Endothelial cell (in vitro differentiated cells): ENCODE results near the gene NECTIN1. TPM values are rescaled to one million over a fixed set of nuclear protein-coding genes. Genes with fewer than 3 reads are reported as not detected.

Experiments used
- DNase-seq: peaks from one replicate; pipeline ENCODE4 v3.0.0; 2021; ENCODE audit warnings: low spot score
- H3K27ac Mint-ChIP-seq: one replicate; pipeline ENCODE4 v1.8.0; 2021; ENCODE audit warnings: mixed read lengths, inconsistent platforms; ENCODE audit not compliant: unreplicated experiment
- H3K27me3 Mint-ChIP-seq: one replicate; pipeline ENCODE4 v1.8.0; 2021; ENCODE audit warnings: mild to moderate bottlenecking, moderate library complexity, mixed read lengths, inconsistent platforms; ENCODE audit not compliant: unreplicated experiment
- H3K36me3 Mint-ChIP-seq: one replicate; pipeline ENCODE4 v1.8.0; 2021; ENCODE audit warnings: mild to moderate bottlenecking, low read depth, mixed read lengths, inconsistent platforms; ENCODE audit not compliant: unreplicated experiment
- H3K4me1 Mint-ChIP-seq: one replicate; pipeline ENCODE4 v1.8.0; 2021; ENCODE audit warnings: mild to moderate bottlenecking, mixed read lengths, inconsistent platforms; ENCODE audit not compliant: unreplicated experiment
- H3K4me3 Mint-ChIP-seq: one replicate; pipeline ENCODE4 v1.8.0; 2021; ENCODE audit warnings: mild to moderate bottlenecking, mixed read lengths, inconsistent platforms; ENCODE audit not compliant: unreplicated experiment
- H3K9me3 Mint-ChIP-seq: one replicate; pipeline ENCODE4 v1.8.0; 2021; ENCODE audit warnings: mixed read lengths, inconsistent platforms; ENCODE audit not compliant: unreplicated experiment
- total RNA-seq: library from RNA; stranded (reverse); fragmentation: NEBNext Ultra II Directional; extraction: Animal tissue kit (Norgen Biotek cat#: 25700); gene quantifications from one replicate; pipeline ENCODE4 v1.2.1, GENCODE V29; 2021; ENCODE audit not compliant: unreplicated experiment
- TF ChIP-seq, protein P1 (sequence below): fragments of 200-600 bp; sonication (generic); IDR thresholded peaks from one replicate; pipeline ENCODE4 v1.5.0; 2021; ENCODE audit warnings: antibody characterized with exemption; ENCODE audit not compliant: unreplicated experiment

NECTIN1 gene
- total RNA-seq, 1 donor from 2014 or later, result 17.9 TPM

DNA sequence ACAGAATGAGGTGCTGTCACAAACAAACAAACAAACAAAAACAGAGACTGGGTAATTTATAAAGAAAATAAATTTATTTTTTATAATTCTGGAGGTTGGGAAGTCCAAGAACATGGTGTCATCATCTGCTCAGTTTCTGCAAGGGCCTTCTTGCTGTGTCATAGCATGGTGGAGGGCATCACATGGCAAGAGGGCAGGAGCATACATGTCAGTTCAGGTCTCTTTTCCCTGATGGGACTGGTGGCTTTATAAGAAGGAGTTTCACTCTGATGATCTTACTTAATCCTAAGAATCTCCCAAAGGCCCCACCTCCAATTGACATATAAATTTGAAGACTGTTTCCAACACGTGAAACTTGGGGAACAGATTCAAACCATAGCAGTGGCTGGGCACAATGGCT, 135.7 kb downstream of the NECTIN1 start:
- Mint-ChIP-seq H3K36me3 (no peaks in the 10 kb centered on the region), H3K4me1 (peaks cover 4% of the 10 kb centered on the region), H3K9me3 (no peaks in the 10 kb centered on the region), H3K4me3 (no peak overlapping the region), H3K27me3 (peaks cover 8% of the 10 kb centered on the region), H3K27ac (no peak overlapping the region)
- TF ChIP-seq, protein P1, sequence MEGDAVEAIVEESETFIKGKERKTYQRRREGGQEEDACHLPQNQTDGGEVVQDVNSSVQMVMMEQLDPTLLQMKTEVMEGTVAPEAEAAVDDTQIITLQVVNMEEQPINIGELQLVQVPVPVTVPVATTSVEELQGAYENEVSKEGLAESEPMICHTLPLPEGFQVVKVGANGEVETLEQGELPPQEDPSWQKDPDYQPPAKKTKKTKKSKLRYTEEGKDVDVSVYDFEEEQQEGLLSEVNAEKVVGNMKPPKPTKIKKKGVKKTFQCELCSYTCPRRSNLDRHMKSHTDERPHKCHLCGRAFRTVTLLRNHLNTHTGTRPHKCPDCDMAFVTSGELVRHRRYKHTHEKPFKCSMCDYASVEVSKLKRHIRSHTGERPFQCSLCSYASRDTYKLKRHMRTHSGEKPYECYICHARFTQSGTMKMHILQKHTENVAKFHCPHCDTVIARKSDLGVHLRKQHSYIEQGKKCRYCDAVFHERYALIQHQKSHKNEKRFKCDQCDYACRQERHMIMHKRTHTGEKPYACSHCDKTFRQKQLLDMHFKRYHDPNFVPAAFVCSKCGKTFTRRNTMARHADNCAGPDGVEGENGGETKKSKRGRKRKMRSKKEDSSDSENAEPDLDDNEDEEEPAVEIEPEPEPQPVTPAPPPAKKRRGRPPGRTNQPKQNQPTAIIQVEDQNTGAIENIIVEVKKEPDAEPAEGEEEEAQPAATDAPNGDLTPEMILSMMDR, result no peak
- DNase-seq, result no peak

GRCh38 chr11:119592642-119593041, 136.4 kb downstream of the NECTIN1 start:
- Mint-ChIP-seq H3K27me3 (peaks cover 4% of the 10 kb centered on the region), H3K36me3 (no peaks in the 10 kb centered on the region), H3K4me3 (no peak overlapping the region), H3K27ac (no peak overlapping the region), H3K9me3 (no peaks in the 10 kb centered on the region), H3K4me1 (peaks cover 4% of the 10 kb centered on the region)
- TF ChIP-seq, protein P1, result no peak
- DNase-seq, result no peak

- no peak overlapping the region for H3K27ac Mint-ChIP-seq
- H3K4me3 Mint-ChIP-seq, result no peak overlapping the region
- TF ChIP-seq, protein P1, result no peak
- no peaks in the 10 kb centered on the region for H3K36me3 Mint-ChIP-seq
- H3K9me3 Mint-ChIP-seq, result no peaks in the 10 kb centered on the region
- H3K4me1 Mint-ChIP-seq, result peaks cover 4% of the 10 kb centered on the region
- DNase-seq, result no peak
- peaks cover 3% of the 10 kb centered on the region for H3K27me3 Mint-ChIP-seq
These were observed 137.1 kb downstream of the NECTIN1 start for GRCh38 chr11:119591836-119592310.

- Mint-ChIP-seq H3K27me3 (peaks cover 3% of the 10 kb centered on the region), H3K27ac (no peak overlapping the region), H3K4me1 (peaks cover 4% of the 10 kb centered on the region), H3K9me3 (no peaks in the 10 kb centered on the region), H3K4me3 (no peak overlapping the region), H3K36me3 (no peaks in the 10 kb centered on the region)
- DNase-seq, result no peak
- TF ChIP-seq, protein P1, result no peak
These were observed 138.2 kb downstream of the NECTIN1 start for GRCh38 chr11:119590651-119591351.

GRCh38 chr11:119589001-119589400, 140.0 kb downstream of the NECTIN1 start:
- TF ChIP-seq, protein P1, result no peak
- peaks cover 4% of the 10 kb centered on the region for H3K27me3 Mint-ChIP-seq
- no peak overlapping the region for H3K4me3 Mint-ChIP-seq
- no peak for DNase-seq
- peaks cover 6% of the 10 kb centered on the region for H3K4me1 Mint-ChIP-seq
- no peaks in the 10 kb centered on the region for H3K9me3 Mint-ChIP-seq
- no peaks in the 10 kb centered on the region for H3K36me3 Mint-ChIP-seq
- no peak overlapping the region for H3K27ac Mint-ChIP-seq
